HG03571 (cell line): ENCODE measurements around the gene BRD7.

Source experiments
- ATAC-seq: cut with Tn5 transposase; IDR thresholded peaks from one replicate; pipeline ENCODE4 v1.9.1; 2021; ENCODE audit not compliant: unreplicated experiment

Gene BRD7

GRCh38 chr16:50274326-50275097, 94.3 kb downstream of the BRD7 start:
- ATAC-seq: peak; percentile 39

GRCh38 chr16:50273888-50274325, 94.9 kb downstream of the BRD7 start:
- peak; percentile 63 for ATAC-seq

GRCh38 chr16:50273382-50273690, 95.5 kb downstream of the BRD7 start:
- no peak for ATAC-seq

- ATAC-seq: no peak
These were observed 96.0 kb downstream of the BRD7 start for GRCh38 chr16:50272687-50273381.

GRCh38 chr16:50272111-50272571, 96.6 kb downstream of the BRD7 start:
- no peak for ATAC-seq

GRCh38 chr16:50271148-50272041, 97.4 kb downstream of the BRD7 start:
- ATAC-seq: no peak

GRCh38 chr16:50270510-50271147, 98.2 kb downstream of the BRD7 start:
- ATAC-seq: no peak

- ATAC-seq: no peak
These were observed 98.8 kb downstream of the BRD7 start for GRCh38 chr16:50269769-50270509.

- ATAC-seq: no peak
These were observed 99.6 kb downstream of the BRD7 start for GRCh38 chr16:50269061-50269705.

- no peak for ATAC-seq
These were observed 100.4 kb downstream of the BRD7 start for GRCh38 chr16:50268352-50268751.

- no peak for ATAC-seq
These were observed 101.1 kb downstream of the BRD7 start for GRCh38 chr16:50267651-50268050.

- ATAC-seq: no peak
These were observed 101.6 kb downstream of the BRD7 start for GRCh38 chr16:50267151-50267631.

- peak; percentile 90 for ATAC-seq
These were observed 102.3 kb downstream of the BRD7 start, which contains the start of gene ADCY7 for GRCh38 chr16:50266337-50267091. TSS of gene ADCY7 (plus strand) at chr16:50266551. CDS start at chr16:50288180, 21,629 bp downstream.
